NT2/D1 (cell line): ENCODE measurements around the gene S100A2.

Experiments
- SUZ12 ChIP-seq: IDR thresholded peaks from 2 replicates; pipeline ENCODE4 v1.6.1; 2011; ENCODE audit not compliant: insufficient read length, insufficient read depth; ENCODE audit errors: extremely low read depth
- YY1 ChIP-seq: IDR thresholded peaks from 2 replicates; pipeline ENCODE4 v1.6.1; 2011; ENCODE audit not compliant: insufficient read length, insufficient read depth
- ZNF274 ChIP-seq: IDR thresholded peaks from 2 replicates; pipeline ENCODE4 v1.6.1; 2011; ENCODE audit warnings: mild to moderate bottlenecking, low read depth, low read length

DNA sequence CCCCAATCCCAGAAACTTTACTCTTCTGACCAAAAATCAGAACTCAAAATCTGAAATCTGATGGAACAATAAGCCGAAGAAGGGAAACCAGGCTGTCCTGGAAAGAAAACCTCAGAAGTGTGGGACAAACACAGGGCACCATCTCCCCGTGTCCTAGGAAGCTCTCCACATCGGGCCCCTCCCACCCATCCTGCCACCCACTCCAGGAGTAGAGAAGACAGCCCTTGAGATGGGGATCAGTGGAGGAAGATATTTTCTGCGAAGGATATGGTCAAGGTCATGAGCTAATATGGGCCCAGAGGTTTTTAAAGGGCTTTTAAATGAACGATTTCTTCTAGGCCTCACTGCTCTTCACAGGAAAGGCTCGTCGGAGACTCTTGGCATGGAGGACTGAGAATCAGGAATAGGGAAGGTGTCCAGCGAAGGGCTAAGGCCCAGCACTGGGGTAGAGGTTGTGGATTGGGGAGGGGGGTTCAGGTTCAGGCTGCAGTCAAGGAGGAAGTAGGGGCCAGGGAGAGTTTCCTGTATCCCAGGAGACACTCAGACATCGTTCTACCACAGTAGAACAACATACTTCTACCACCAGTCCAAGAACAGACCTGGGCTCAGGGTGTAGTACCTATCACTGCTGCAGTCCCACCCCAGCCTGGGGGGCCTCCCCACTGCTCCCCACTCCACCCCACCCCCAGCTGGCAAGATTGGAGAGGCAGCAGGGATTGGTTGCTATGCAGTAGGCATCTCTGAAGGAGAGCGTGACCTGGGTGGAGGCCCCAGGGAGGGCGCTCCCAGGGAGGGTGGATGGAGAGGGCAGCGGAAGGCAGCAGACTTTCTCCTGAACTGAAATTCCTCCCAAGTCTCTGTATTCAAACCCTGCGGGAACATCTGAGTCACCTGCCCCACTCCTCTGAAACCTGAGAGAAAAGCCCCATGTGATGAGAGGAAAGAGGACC lies 23.7 kb downstream of the S100A2 start:
- TF ChIP-seq YY1, result no peak
- no peak for TF ChIP-seq ZNF274
- TF ChIP-seq SUZ12, result no peak
